ENCODE results near the gene RAB14. TPM values are rescaled to one million over a fixed set of nuclear protein-coding genes. Genes with fewer than 3 reads are reported as not detected.
A peak's percentile ranks its signal among the peaks of the same experiment; 100 is the strongest.

RAB14 gene
- total RNA-seq, 1 experiment from 2014 or later: 82.6 TPM

DNA sequence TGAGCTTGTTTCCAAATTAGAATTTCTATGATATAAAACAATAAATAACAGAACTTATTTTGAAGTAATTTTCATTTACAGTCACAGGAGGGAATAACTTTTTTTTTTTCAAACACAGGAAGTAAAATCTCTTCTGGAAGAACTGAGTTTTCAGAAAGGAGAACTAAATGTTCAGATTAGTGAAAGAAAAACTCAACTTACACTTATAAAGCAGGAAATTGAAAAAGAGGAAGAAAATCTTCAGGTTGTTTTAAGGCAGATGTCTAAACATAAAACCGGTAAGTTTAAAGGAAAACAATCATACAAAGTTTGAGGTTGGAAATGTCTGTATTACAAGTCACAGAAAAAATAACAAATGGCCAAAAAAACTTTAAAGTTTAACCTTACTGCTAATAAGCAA, 41.6 kb downstream of the RAB14 start:
- H3K79me2 ChIP-seq (ENCODE audit: low read depth): no peaks in the 10 kb centered on the region
- H3F3A ChIP-seq (ENCODE audit: insufficient read depth, low read depth): peaks cover 4% of the 10 kb centered on the region; the same call in 1 of the 2 replicates
- no peak overlapping the region for H2AFZ ChIP-seq
- no peak overlapping the region for H3K4me3 ChIP-seq
- H3K9me3 ChIP-seq (ENCODE audit: insufficient read depth, low read depth): no peaks in the 10 kb centered on the region
- H4K20me1 ChIP-seq (ENCODE audit: insufficient read depth): no peaks in the 10 kb centered on the region
- H3K4me2 ChIP-seq: no peak overlapping the region
- no peak for TF ChIP-seq EZH2 (IDR thresholded peaks at IDR 0.05; ENCODE audit: low read depth)
- TF ChIP-seq, protein P1, sequence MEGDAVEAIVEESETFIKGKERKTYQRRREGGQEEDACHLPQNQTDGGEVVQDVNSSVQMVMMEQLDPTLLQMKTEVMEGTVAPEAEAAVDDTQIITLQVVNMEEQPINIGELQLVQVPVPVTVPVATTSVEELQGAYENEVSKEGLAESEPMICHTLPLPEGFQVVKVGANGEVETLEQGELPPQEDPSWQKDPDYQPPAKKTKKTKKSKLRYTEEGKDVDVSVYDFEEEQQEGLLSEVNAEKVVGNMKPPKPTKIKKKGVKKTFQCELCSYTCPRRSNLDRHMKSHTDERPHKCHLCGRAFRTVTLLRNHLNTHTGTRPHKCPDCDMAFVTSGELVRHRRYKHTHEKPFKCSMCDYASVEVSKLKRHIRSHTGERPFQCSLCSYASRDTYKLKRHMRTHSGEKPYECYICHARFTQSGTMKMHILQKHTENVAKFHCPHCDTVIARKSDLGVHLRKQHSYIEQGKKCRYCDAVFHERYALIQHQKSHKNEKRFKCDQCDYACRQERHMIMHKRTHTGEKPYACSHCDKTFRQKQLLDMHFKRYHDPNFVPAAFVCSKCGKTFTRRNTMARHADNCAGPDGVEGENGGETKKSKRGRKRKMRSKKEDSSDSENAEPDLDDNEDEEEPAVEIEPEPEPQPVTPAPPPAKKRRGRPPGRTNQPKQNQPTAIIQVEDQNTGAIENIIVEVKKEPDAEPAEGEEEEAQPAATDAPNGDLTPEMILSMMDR (conservative IDR thresholded peaks at IDR 0.05): no peak
- peaks cover 8% of the 10 kb centered on the region for H3K4me1 ChIP-seq (replicated peaks; ENCODE audit: insufficient read depth)
- no peaks in the 10 kb centered on the region for H3K27me3 ChIP-seq (ENCODE audit: insufficient read depth, low read depth)
- H3K36me3 ChIP-seq (ENCODE audit: low read depth): peaks cover 5% of the 10 kb centered on the region; the same call in 1 of the 2 replicates
- no peak for DNase-seq
- intact Hi-C loops (cut with micrococcal nuclease; ENCODE audit: unreplicated experiment): no loop called here
- H3K27ac ChIP-seq: no peak overlapping the region
- ChIA-PET POLR2A (ENCODE audit: unreplicated experiment) (no interaction called here), CTCF (no interaction called here)
- H3K9me2 ChIP-seq (ENCODE audit: insufficient read depth): no peaks in the 10 kb centered on the region
- no TSS peak for BruUV-seq (replicated peaks)

DNA sequence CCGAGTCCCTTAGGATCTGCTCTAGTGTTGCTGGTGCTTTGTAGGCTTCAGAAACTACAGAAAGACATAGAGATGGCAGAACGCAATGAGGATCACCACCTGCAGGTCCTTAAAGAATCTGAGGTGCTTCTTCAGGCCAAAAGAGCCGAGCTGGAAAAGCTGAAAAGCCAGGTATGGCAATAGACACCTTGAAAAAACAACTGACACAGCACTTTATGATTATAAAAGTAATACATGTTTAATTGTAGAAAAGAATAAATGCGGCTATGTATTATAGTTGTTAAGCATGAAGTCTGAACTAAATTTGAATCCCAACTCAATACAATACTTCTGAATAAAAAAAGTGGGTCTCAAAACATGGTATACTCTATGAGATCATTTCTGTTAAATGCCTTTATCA, 43.7 kb downstream of the RAB14 start:
- Histone ChIP-seq H3K4me2 (no peak overlapping the region), H3K4me1 (replicated peaks; ENCODE audit: insufficient read depth) (peaks cover 27% of the 10 kb centered on the region), H3K79me2 (ENCODE audit: low read depth) (no peaks in the 10 kb centered on the region), H3K27me3 (ENCODE audit: insufficient read depth, low read depth) (no peaks in the 10 kb centered on the region), H3K9me2 (ENCODE audit: insufficient read depth) (no peaks in the 10 kb centered on the region), H4K20me1 (ENCODE audit: insufficient read depth) (no peaks in the 10 kb centered on the region), H3K4me3 (no peak overlapping the region), H3K9me3 (ENCODE audit: insufficient read depth, low read depth) (no peaks in the 10 kb centered on the region), H2AFZ (no peak overlapping the region), H3F3A (ENCODE audit: insufficient read depth, low read depth) (peaks cover 12% of the 10 kb centered on the region), H3K36me3 (ENCODE audit: low read depth) (peaks cover 5% of the 10 kb centered on the region; the same call in 1 of the 2 replicates), H3K27ac (no peak overlapping the region)
- DNase-seq: no peak
- intact Hi-C loops (cut with micrococcal nuclease; ENCODE audit: unreplicated experiment): loop anchor here (5.0 kb wide), 1 partner anchor 36 kb away; no protein-coding TSS in a partner anchor
- CTCF ChIA-PET: no interaction called here
- POLR2A ChIA-PET (ENCODE audit: unreplicated experiment): interaction anchor here (0.6 kb wide), 2 partner anchors 150 to 440 kb away, joined by 3 read pairs; no protein-coding TSS in a partner anchor
- no peak for TF ChIP-seq EZH2 (IDR thresholded peaks at IDR 0.05; ENCODE audit: low read depth)
- TF ChIP-seq, protein P1 (conservative IDR thresholded peaks at IDR 0.05): no peak
- no TSS peak for BruUV-seq (replicated peaks)

DNA sequence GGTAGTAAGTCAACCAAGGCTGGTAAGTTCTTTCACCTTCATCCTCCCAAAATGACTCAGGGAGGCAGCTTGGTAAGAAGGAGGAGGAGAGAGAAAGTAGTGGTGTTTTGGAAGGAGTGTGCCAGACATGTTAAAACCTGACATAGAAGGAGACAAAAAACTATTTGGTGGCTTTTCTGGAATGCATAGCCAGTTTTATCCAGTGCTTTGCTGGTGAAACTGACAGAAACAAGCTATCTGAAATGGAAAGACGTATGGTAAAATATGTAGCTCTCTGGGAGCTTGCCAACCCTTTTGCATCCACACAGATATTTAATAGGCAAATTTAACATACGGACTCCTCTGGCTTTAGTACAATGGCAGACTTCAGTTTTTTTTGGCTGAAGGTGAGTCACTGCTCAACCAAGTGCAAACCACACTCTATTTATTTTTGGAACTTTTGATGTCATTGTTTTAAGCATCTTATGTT, 45.4 kb downstream of the RAB14 start:
- ChIA-PET CTCF (interaction anchor here (0.6 kb wide), 1 partner anchor 177 kb away, joined by 3 read pairs; no protein-coding TSS in a partner anchor), POLR2A (ENCODE audit: unreplicated experiment) (interaction anchor here (0.6 to 1.0 kb wide), 2 partner anchors 35 to 133 kb away, joined by 4 to 8 read pairs; no protein-coding TSS in a partner anchor)
- H2AFZ ChIP-seq: no peak overlapping the region
- no peaks in the 10 kb centered on the region for H3K9me3 ChIP-seq (ENCODE audit: insufficient read depth, low read depth)
- H3K4me2 ChIP-seq: no peak overlapping the region
- H3K4me1 ChIP-seq (replicated peaks; ENCODE audit: insufficient read depth): peaks cover 30% of the 10 kb centered on the region
- H3K79me2 ChIP-seq (ENCODE audit: low read depth): no peaks in the 10 kb centered on the region
- TF ChIP-seq, protein P1 (conservative IDR thresholded peaks at IDR 0.05): no peak
- no peak for TF ChIP-seq EZH2 (IDR thresholded peaks at IDR 0.05; ENCODE audit: low read depth)
- BruUV-seq (replicated peaks): no TSS peak
- no peaks in the 10 kb centered on the region for H4K20me1 ChIP-seq (ENCODE audit: insufficient read depth)
- DNase-seq: peak in 1 of 2 experiments; percentile 28
- H3K9me2 ChIP-seq (ENCODE audit: insufficient read depth): no peaks in the 10 kb centered on the region
- H3K27me3 ChIP-seq (ENCODE audit: insufficient read depth, low read depth): no peaks in the 10 kb centered on the region
- intact Hi-C loops (cut with micrococcal nuclease; ENCODE audit: unreplicated experiment): loop anchor here (5.0 kb wide), 1 partner anchor 34 kb away; no protein-coding TSS in a partner anchor
- no peak overlapping the region for H3K4me3 ChIP-seq
- H3K36me3 ChIP-seq (ENCODE audit: low read depth): no peaks in the 10 kb centered on the region
- no peak overlapping the region for H3K27ac ChIP-seq
- peaks cover 12% of the 10 kb centered on the region for H3F3A ChIP-seq (ENCODE audit: insufficient read depth, low read depth)
